ENCODE data around the gene SGCA. TPM values are rescaled to one million over a fixed set of nuclear protein-coding genes. Genes with fewer than 3 reads are reported as not detected.

SGCA gene
- total and polyA plus RNA-seq, 10 of the 15 experiments (the other 5 are each of a cell fraction or from before 2014, with no cell fraction given) = 0.13 to 2.2 (median 0.50) TPM; not detected in 2

DNA sequence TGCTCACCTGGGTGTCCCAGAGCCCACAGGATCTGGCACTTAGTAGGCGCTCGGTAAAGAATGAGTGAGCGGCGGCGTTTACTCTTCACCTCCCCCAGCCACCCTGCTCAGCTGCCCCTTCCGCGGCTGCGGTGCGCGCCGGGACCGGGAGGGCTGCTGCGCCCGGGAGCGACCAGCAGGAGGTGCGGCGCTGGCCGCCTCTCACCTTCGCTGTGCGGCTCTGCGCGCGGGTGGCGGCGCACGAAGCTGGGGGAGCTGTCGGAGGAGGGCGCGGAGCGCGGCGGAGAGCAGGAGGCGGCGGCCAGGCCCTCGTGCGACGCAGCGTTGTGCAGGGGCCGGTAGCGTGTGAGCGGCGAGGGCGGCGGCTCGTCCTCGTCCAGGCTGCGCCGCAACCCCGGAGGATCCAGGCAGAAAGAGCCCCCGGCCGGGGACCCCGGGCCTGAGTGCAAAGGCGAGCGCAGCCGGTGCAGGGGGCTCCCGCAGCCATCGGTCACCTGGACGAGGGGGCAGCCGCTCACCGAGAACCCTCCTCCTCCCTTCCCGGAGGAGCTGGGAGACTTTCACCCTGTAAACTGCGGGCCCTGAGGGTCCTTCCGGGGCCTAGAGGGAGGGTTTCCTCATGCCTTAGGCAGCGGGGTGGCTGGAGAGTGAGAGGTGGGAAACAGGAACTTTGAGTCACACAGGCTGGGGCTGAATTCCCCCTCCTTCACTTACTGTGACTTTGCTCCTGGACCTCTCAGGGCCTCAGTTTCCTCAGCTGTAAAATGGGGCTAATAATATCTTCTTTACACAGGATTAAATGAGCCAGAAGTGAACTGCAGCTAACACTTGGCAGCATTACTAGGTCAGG is 48.4 kb upstream of the SGCA start (continued):
- no peak for TF ChIP-seq MLLT1 (IDR thresholded peaks at IDR 0.05)
- no peak for TF ChIP-seq E2F8 (IDR thresholded peaks at IDR 0.05; ENCODE audit: low read depth, partially characterized antibody)
- TF ChIP-seq KDM1A (IDR thresholded peaks at IDR 0.05; ENCODE audit: borderline replicate concordance) = no peak
- TF ChIP-seq REST (IDR thresholded peaks at IDR 0.05; ENCODE audit: low read depth, low read length) = no peak
- peak; percentile 45; the same call in 1 of the 2 replicates for TF ChIP-seq BACH1 (IDR thresholded peaks at IDR 0.05; ENCODE audit: borderline replicate concordance)
- no peak for TF ChIP-seq TBL1XR1 (IDR thresholded peaks at IDR 0.05; ENCODE audit: low read depth, low read length)
- no peak for TF ChIP-seq EZH2 (IDR thresholded peaks at IDR 0.05; ENCODE audit: borderline replicate concordance, control insufficient read depth, low read depth, low read length)
- 0 out of 2 replicates have a peak, but pooled peaks have one; percentile 24 for TF ChIP-seq NR2F1 (conservative IDR thresholded peaks at IDR 0.05)
- TF ChIP-seq POLR2A (IDR thresholded peaks at IDR 0.05; ENCODE audit: low read depth, low read length) = no peak
- no peak; the same call in 1 of the 2 replicates for TF ChIP-seq RB1 (IDR thresholded peaks at IDR 0.05; ENCODE audit: borderline replicate concordance)
- peak; percentile 28; the same call in 1 of the 2 replicates for TF ChIP-seq SMC3 (IDR thresholded peaks at IDR 0.05; ENCODE audit: borderline replicate concordance, low read length)
- TF ChIP-seq, protein P1, sequence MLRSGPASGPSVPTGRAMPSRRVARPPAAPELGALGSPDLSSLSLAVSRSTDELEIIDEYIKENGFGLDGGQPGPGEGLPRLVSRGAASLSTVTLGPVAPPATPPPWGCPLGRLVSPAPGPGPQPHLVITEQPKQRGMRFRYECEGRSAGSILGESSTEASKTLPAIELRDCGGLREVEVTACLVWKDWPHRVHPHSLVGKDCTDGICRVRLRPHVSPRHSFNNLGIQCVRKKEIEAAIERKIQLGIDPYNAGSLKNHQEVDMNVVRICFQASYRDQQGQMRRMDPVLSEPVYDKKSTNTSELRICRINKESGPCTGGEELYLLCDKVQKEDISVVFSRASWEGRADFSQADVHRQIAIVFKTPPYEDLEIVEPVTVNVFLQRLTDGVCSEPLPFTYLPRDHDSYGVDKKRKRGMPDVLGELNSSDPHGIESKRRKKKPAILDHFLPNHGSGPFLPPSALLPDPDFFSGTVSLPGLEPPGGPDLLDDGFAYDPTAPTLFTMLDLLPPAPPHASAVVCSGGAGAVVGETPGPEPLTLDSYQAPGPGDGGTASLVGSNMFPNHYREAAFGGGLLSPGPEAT (IDR thresholded peaks at IDR 0.05; ENCODE audit: low read depth) = no peak
- peak; percentile 67; the same call in 1 of the 2 replicates for TF ChIP-seq GATAD2B (conservative IDR thresholded peaks at IDR 0.05; ENCODE audit: low read depth)
- TF ChIP-seq CHD2 (IDR thresholded peaks at IDR 0.05; ENCODE audit: borderline replicate concordance, low read depth, low read length) = no peak

All from GM12878 (cell line).